ENCODE measurements around the gene TXNDC11. TPM values are rescaled to one million over a fixed set of nuclear protein-coding genes. Genes with fewer than 3 reads are reported as not detected.

Gene TXNDC11
- total RNA-seq, 4 donors from 2014 or later: 27.7 to 47.8 (median 40.0) TPM

GRCh38 chr16:11768849-11769248 lies 26.2 kb upstream of the TXNDC11 start:
- DNase-seq (ENCODE audit: low spot score in 2 of 2): no peak
- no peak for TF ChIP-seq POLR2A (IDR thresholded peaks at IDR 0.05)
- no peak for TF ChIP-seq CTCF (IDR thresholded peaks at IDR 0.05)
- H3K4me3 ChIP-seq (ENCODE audit: low read depth, poor library complexity, severe bottlenecking): no peak overlapping the region
- intact Hi-C loops (cut with DNase I; ENCODE audit: low total_unique reads): no loop called here
- WGBS, 2 donors: 82% methylated on average over 7 of the region's 7 CpGs

GRCh38 chr16:11762431-11762830 lies 19.8 kb upstream of the TXNDC11 start:
- TF ChIP-seq POLR2A (IDR thresholded peaks at IDR 0.05) (no peak), CTCF (IDR thresholded peaks at IDR 0.05) (no peak)
- no peak for DNase-seq (ENCODE audit: low spot score in 2 of 2)
- intact Hi-C loops (cut with DNase I; ENCODE audit: low total_unique reads): no loop called here
- 77% methylated on average over 4 of the region's 4 CpGs for WGBS, 2 donors
- no peak overlapping the region for H3K4me3 ChIP-seq (ENCODE audit: low read depth, poor library complexity, severe bottlenecking)

GRCh38 chr16:11759997-11760396 lies 17.3 kb upstream of the TXNDC11 start:
- intact Hi-C loops (cut with DNase I; ENCODE audit: low total_unique reads): no loop called here
- H3K4me3 ChIP-seq (ENCODE audit: low read depth, poor library complexity, severe bottlenecking): no peak overlapping the region
- 95 to 97% methylated on average over 4 of the region's 4 CpGs for WGBS, 2 donors
- DNase-seq (ENCODE audit: low spot score in 2 of 2): no peak
- no peak for TF ChIP-seq POLR2A (IDR thresholded peaks at IDR 0.05)
- no peak for TF ChIP-seq CTCF (IDR thresholded peaks at IDR 0.05)

GRCh38 chr16:11759163-11759834 lies 16.6 kb upstream of the TXNDC11 start:
- H3K4me3 ChIP-seq (ENCODE audit: low read depth, poor library complexity, severe bottlenecking): no peak overlapping the region
- WGBS, 2 donors: 93 to 94% methylated on average over 9 of the region's 9 CpGs
- no peak for DNase-seq (ENCODE audit: low spot score in 2 of 2)
- no peak for TF ChIP-seq POLR2A (IDR thresholded peaks at IDR 0.05)
- TF ChIP-seq CTCF (IDR thresholded peaks at IDR 0.05): no peak
- intact Hi-C loops (cut with DNase I; ENCODE audit: low total_unique reads): no loop called here

GRCh38 chr16:11757671-11758545 lies 15.3 kb upstream of the TXNDC11 start:
- DNase-seq (ENCODE audit: low spot score in 2 of 2): no peak
- intact Hi-C loops (cut with DNase I; ENCODE audit: low total_unique reads): no loop called here
- WGBS, 2 donors: 73 to 81% methylated on average over 10 of the region's 10 CpGs

More at GRCh38 chr16:11757671-11758545, 15.3 kb upstream of the TXNDC11 start:
- TF ChIP-seq POLR2A (IDR thresholded peaks at IDR 0.05): no peak
- TF ChIP-seq CTCF (IDR thresholded peaks at IDR 0.05): no peak
- H3K4me3 ChIP-seq (ENCODE audit: low read depth, poor library complexity, severe bottlenecking): no peak overlapping the region

Data from lower leg skin (tissue), 4 donors.